HG03432 (cell line): ENCODE data around the gene HLA-DQA2.
"Not testable (repeated sequence)": the region's sequence is repeated elsewhere in the genome, so short reads cannot be mapped to it uniquely, and the experiment has no call there.

ENCODE experiments used
- ATAC-seq: cut with Tn5 transposase; IDR thresholded peaks from one replicate; pipeline ENCODE4 v1.9.1; 2021; ENCODE audit warnings: mild to moderate bottlenecking, moderate library complexity; ENCODE audit not compliant: unreplicated experiment

HLA-DQA2 gene

GRCh38 chr6:32775071-32775470 lies 33.9 kb downstream of the HLA-DQA2 start:
- no peak for ATAC-seq

GRCh38 chr6:32779036-32779435 lies 37.8 kb downstream of the HLA-DQA2 start:
- no peak for ATAC-seq

- not testable (repeated sequence) for ATAC-seq
These were observed 41.7 kb downstream of the HLA-DQA2 start for GRCh38 chr6:32782923-32783322.

DNA sequence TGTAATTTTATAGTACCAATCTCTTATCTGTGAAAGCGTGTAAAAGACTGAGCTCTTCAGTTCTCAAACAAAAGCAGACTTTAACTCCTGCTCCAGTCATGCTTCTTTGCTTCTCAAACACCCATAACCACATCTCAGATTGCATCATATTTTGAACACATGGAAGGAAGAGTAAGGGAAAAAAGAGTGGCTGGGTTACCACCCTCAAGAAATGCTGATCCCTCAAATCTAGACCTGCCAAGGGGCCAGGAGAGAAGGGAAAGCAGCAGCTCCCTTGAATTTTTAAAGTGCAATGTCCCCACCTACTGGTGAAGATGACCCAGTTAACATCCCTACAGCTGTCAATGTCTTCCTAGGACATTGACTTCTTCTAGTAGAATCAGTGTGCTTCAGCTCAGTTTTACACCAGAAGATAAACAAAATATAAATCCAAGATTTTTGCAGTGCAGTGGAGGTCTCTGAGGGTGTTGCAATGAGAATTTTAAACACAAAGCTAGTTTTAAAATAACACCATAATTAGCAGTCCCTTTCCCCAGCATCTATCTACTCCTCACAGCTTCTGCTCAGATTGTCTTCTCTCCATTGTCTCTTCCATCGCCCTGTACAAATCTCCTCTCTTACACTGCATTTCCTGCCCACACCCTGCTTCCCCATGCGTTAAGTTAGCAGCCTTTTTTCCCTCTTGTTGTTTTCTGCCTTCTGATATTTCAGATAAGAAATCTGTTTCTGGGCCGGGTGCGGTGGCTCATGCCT lies 44.8 kb downstream of the HLA-DQA2 start:
- no peak for ATAC-seq

DNA sequence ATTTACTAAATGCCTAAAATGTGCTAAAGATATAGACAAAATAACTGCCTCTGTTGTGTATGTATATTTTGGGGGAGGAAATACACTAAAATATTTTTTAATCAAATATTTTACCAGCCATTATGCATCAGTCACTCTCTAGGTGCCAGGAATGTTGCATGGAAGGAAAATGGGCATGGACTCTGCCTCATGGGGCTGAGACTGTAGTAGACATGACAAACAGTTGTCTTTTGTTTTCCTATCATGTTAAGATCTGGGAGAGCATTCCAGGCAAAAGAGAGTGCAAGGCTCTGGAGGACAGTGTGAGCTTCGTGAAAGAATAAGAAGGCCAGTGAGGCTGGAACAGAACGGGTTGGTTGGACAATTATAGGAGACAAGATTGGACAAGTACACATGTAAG lies 49.1 kb downstream of the HLA-DQA2 start:
- ATAC-seq: no peak

DNA sequence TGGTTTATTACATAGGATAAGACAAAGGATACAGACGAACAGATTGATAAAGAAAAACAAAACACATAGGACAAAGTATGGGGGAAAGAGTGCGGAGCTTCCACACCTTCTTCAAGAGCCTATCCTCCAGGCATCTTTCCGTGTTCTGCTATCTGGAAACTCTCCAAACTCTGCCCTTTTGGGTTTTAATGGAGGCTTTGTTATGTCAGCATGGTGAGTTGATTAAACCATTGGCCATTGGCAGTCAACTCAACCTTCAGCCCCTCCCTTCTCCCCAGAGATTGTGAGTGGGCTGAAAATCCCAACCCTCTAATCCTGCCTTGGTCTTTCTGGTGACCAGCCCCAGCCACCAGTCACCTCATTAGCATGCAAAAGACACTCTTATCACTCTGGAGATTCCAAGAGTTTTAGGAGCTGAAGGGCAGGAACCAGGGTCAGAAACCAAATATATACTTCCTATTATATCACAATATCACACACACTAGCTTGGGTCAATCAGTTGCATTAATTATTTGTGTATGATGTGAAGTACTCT lies 51.8 kb downstream of the HLA-DQA2 start:
- ATAC-seq: no peak

DNA sequence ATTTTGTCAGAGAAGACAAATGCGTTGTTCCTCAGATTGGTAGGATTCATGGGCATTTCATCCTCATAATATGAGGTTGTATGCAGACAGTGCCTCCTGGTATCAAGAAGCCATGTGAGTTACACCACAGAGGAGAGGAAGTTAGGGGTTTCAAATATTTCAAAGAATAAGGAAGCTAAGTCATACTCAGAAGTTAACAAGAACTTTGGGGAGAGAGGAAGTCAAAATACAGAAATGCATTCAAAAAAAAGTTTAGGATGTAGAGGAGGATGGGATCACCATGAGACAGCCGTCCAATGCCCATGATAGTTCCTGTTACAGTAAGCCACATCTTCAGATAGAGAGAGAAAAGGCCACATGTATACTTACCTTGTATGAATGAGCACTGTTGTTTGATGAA lies 53.3 kb downstream of the HLA-DQA2 start:
- no peak for ATAC-seq
